ENCODE data around the gene BCAS3. TPM values are rescaled to one million over a fixed set of nuclear protein-coding genes. Genes with fewer than 3 reads are reported as not detected.

Gene BCAS3
- total RNA-seq, 1 donor from 2014 or later: 14.5 TPM

DNA sequence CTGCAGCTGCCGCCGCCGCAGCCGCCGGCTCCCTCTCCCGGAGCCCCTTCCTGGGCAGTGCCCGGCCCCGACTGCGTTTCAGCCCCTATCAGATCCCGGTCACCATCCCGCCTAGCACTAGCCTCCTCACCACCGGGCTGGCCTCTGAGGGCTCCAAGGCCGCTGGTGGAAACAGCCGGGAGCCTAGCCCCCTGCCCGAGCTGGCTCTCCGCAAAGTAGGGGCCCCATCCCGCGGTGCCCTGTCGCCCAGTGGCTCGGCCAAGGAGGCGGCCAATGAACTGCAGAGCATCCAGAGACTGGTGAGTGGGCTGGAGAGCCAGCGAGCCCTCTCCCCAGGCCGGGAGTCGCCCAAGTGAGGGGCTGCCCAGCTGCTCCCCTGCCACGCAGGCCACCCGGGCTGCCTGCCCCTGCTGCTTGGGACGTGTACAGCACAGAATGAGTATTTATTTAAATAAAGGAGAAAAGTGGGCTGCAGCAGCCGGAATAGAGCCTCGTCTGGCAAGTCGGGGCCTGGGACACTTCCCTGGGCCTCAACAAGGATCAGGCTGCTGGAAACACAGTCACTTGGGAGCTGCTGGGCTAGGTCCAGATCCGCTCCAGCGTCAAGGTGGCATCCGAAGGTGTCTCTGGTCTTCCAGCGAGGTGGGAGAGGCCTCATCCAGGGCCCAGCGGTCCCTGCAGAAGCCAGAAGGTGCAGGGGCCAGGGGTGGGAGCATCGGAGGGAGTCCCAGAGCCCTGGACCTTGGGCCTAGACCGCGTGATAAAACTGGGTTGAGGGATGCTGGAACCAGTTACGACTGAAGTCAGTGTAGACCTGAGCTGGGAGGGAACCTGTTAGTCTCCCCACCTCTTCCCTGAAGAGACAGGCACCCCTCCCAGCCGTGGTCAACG lies 730.7 kb downstream of the BCAS3 start:
- Histone ChIP-seq H3K79me2 (ENCODE audit: insufficient read depth, low read length) (peaks cover 41% of the 10 kb centered on the region), H3K9ac (ENCODE audit: low read length) (no peak overlapping the region), H3K36me3 (ENCODE audit: insufficient read depth, low read length) (no peaks in the 10 kb centered on the region), H3K4me2 (ENCODE audit: low read length) (peak overlapping the region; percentile 88), H3K4me1 (ENCODE audit: insufficient read depth, low read length) (peaks cover 37% of the 10 kb centered on the region), H3K4me3 (ENCODE audit: insufficient read depth, low read depth, low read length) (no peak overlapping the region), H3K27me3 (ENCODE audit: insufficient read depth, low read length) (peaks cover 18% of the 10 kb centered on the region), H2AFZ (ENCODE audit: low read depth, low read length) (no peak overlapping the region), H3K9me3 (ENCODE audit: insufficient read depth, low read depth, low read length) (no peaks in the 10 kb centered on the region), H3K27ac (ENCODE audit: low read depth, low read length) (no peak overlapping the region), H4K20me1 (ENCODE audit: insufficient read depth, low read length) (peaks cover 27% of the 10 kb centered on the region)
- no peak overlapping the region for H3K27ac Mint-ChIP-seq (ENCODE audit: unreplicated experiment)
- TF ChIP-seq, protein P1, sequence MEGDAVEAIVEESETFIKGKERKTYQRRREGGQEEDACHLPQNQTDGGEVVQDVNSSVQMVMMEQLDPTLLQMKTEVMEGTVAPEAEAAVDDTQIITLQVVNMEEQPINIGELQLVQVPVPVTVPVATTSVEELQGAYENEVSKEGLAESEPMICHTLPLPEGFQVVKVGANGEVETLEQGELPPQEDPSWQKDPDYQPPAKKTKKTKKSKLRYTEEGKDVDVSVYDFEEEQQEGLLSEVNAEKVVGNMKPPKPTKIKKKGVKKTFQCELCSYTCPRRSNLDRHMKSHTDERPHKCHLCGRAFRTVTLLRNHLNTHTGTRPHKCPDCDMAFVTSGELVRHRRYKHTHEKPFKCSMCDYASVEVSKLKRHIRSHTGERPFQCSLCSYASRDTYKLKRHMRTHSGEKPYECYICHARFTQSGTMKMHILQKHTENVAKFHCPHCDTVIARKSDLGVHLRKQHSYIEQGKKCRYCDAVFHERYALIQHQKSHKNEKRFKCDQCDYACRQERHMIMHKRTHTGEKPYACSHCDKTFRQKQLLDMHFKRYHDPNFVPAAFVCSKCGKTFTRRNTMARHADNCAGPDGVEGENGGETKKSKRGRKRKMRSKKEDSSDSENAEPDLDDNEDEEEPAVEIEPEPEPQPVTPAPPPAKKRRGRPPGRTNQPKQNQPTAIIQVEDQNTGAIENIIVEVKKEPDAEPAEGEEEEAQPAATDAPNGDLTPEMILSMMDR (IDR thresholded peaks at IDR 0.05; ENCODE audit: insufficient read depth, low read depth, low read length): no peak
- TF ChIP-seq EZH2 (IDR thresholded peaks at IDR 0.05; ENCODE audit: insufficient read depth, low read length): no peak
- H3K27me3 Mint-ChIP-seq (ENCODE audit: low read depth, unreplicated experiment): peaks cover 50% of the 10 kb centered on the region
- peaks cover 3% of the 10 kb centered on the region for H3K9me3 Mint-ChIP-seq (ENCODE audit: unreplicated experiment)
- peaks cover 2% of the 10 kb centered on the region for H3K36me3 Mint-ChIP-seq (ENCODE audit: low read depth, unreplicated experiment)
- H3K4me1 Mint-ChIP-seq (ENCODE audit: low read depth, unreplicated experiment): no peaks in the 10 kb centered on the region
- no peak for FAIRE-seq
- peak overlapping the region; percentile 73 for H3K4me3 Mint-ChIP-seq (ENCODE audit: unreplicated experiment)
- no peak for DNase-seq (ENCODE audit: low read depth)

DNA sequence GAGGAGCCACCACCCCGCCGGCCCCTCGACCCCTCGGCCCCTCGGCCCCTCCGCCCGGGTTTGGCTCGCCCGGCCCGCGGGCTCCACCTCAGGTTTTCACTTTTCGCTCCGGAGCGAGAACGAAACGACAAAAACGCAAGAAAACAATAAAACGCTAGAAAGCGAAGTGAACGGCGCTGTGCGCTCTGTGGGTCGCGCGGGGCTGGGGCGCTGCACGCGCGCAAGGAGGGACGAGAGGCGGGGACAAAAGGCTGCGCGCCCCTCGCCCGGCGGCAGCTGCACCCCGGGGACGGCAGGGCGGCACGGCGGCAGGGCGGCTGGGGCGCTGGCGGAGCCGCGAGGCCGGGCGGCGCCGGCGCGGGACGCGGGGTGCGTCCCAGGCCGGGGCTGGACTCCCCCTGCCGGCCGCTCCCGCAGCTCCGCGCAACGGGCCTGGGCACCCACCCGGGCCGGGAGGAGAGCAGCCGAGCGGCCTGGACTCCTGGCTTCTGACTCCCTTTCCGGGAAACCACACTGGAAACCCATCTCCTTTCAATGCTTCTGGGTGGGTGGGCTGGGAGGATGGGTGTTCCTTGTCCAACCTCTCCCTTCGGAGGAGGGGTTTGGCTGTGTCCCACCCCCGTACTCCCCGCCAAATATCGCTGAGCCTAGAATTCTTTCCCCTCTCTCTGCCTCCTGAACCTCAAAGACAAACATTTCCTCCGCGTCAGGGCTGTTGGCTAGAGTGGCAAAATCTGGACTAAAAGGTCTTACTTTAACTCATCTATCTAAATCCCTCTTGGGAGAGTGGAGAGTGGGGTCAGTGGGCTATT lies 731.9 kb downstream of the BCAS3 start:
- peaks cover 30% of the 10 kb centered on the region for H3K79me2 ChIP-seq (ENCODE audit: insufficient read depth, low read length)
- H3K9me3 ChIP-seq (ENCODE audit: insufficient read depth, low read depth, low read length): no peaks in the 10 kb centered on the region
- Mint-ChIP-seq H3K36me3 (ENCODE audit: low read depth, unreplicated experiment) (peaks cover 2% of the 10 kb centered on the region), H3K4me3 (ENCODE audit: unreplicated experiment) (peak overlapping the region; percentile 73), H3K9me3 (ENCODE audit: unreplicated experiment) (no peaks in the 10 kb centered on the region), H3K27me3 (ENCODE audit: low read depth, unreplicated experiment) (peaks cover 49% of the 10 kb centered on the region), H3K4me1 (ENCODE audit: low read depth, unreplicated experiment) (no peaks in the 10 kb centered on the region), H3K27ac (ENCODE audit: unreplicated experiment) (no peak overlapping the region)
- peak; percentile 49 for DNase-seq (ENCODE audit: low read depth)
- TF ChIP-seq EZH2 (IDR thresholded peaks at IDR 0.05; ENCODE audit: insufficient read depth, low read length): no peak
- TF ChIP-seq, protein P1 (IDR thresholded peaks at IDR 0.05; ENCODE audit: insufficient read depth, low read depth, low read length): peak; percentile 16
- peaks cover 19% of the 10 kb centered on the region for H4K20me1 ChIP-seq (ENCODE audit: insufficient read depth, low read length)
- no peak for FAIRE-seq
- peak overlapping the region; percentile 70 for H3K9ac ChIP-seq (ENCODE audit: low read length)
- H3K27ac ChIP-seq (ENCODE audit: low read depth, low read length): peak overlapping the region; percentile 33
- H3K4me3 ChIP-seq (ENCODE audit: insufficient read depth, low read depth, low read length): peak overlapping the region; percentile 57
- H3K4me1 ChIP-seq (ENCODE audit: insufficient read depth, low read length): peaks cover 29% of the 10 kb centered on the region
- peak overlapping the region; percentile 88 for H3K4me2 ChIP-seq (ENCODE audit: low read length)
- no peaks in the 10 kb centered on the region for H3K36me3 ChIP-seq (ENCODE audit: insufficient read depth, low read length)
- H3K27me3 ChIP-seq (ENCODE audit: insufficient read depth, low read length): peaks cover 8% of the 10 kb centered on the region
- H2AFZ ChIP-seq (ENCODE audit: low read depth, low read length): peak overlapping the region; percentile 92
